NCI-H2196 (cell line): ENCODE data around the gene CXCL11.
"Not testable (repeated sequence)": the region's sequence is repeated elsewhere in the genome, so short reads cannot be mapped to it uniquely, and the experiment has no call there.

Source experiments
- DNase-seq: peaks from one replicate; lab custom pipeline; 2025; ENCODE audit not compliant: unreplicated experiment; lab: John Stamatoyannopoulos, UW

CXCL11 gene

GRCh38 chr4:76003035-76003434, 32.8 kb downstream of the CXCL11 start:
- no peak for DNase-seq

GRCh38 chr4:76002176-76002575, 33.7 kb downstream of the CXCL11 start:
- DNase-seq, result no peak

- no peak for DNase-seq
Observed at GRCh38 chr4:76001700-76002099, 34.2 kb downstream of the CXCL11 start.

- DNase-seq, result no peak
Observed at GRCh38 chr4:76000279-76000678, 35.6 kb downstream of the CXCL11 start.

- not testable (repeated sequence) for DNase-seq
Observed at GRCh38 chr4:75998525-75999147, 37.2 kb downstream of the CXCL11 start.

GRCh38 chr4:75997946-75998345, 37.9 kb downstream of the CXCL11 start:
- no peak for DNase-seq

- DNase-seq, result no peak
Observed at GRCh38 chr4:75997081-75997480, 38.8 kb downstream of the CXCL11 start.

- DNase-seq, result peak; percentile 40
Observed at GRCh38 chr4:75995727-75996126, 40.1 kb downstream of the CXCL11 start.

GRCh38 chr4:75992462-75992861, 43.4 kb downstream of the CXCL11 start:
- DNase-seq, result no peak

- no peak for DNase-seq
Observed at GRCh38 chr4:75989846-75990528, 45.9 kb downstream of the CXCL11 start.

GRCh38 chr4:75985116-75985515, 50.8 kb downstream of the CXCL11 start:
- DNase-seq, result no peak
